Measurements from ENCODE around the gene RPL18. TPM values are rescaled to one million over a fixed set of nuclear protein-coding genes. Genes with fewer than 3 reads are reported as not detected.

Gene RPL18
- total RNA-seq, 1 donor from 2014 or later: 1,447 TPM

DNA sequence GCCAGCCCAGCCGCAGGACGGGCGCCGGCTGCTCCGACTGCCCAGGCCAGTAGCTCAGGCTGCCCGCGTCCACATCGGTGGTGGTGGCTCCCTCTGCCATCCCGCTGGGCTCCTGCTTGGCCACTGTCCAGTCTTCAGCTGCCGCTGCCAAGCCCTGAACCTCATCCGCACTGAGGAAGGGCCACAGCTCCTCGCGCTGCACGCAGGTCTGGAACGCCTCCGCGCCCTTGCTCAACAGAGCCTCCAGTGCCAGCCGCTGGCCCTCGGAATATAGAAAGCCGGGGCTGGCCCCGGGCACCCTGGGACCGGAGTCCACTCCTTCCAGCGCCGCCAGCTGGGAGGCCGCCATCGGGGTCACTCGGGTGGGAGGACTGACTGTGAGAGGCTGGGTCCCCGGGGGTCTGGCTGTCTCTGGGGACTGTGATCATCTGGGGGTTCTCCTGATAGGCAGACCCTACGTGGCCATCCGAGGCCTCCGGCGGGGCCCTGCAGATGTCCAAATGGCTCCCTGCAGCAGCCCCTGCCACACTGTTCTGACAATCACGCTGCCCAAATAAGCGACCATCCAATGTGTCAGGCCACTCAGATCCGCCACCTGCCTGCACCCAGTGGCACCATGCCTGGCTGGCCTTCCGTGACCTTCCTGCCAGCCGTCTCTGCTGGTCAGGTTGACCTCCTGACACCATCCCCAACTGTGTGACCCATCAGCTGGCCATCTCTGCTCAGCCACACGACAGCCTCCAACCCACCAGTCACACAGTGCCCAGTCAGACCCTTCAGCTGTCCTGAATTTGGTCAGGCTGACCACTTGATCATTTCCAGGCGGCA, 5.7 kb downstream of the RPL18 start:
- no peak for DNase-seq

DNA sequence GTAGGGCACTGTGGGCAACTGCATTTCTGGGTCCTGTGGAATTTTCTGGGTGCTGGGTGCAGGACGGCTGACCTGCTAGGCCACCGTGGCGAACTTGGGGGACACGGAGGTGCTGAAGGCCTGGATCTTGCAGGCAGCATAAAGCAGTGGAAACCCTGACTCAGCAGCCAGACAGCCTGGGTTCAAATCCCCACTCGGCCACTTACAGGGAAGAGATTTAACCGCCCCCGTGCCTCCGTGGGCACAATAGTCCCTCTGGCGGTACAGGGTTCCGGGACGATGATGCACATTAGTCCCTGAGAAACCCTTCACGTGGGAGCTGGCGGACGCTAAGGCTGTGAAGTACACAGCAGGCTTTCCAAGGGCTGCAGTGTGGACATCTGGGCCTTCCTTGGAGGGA, 7.1 kb downstream of the RPL18 start:
- no peak for DNase-seq

DNA sequence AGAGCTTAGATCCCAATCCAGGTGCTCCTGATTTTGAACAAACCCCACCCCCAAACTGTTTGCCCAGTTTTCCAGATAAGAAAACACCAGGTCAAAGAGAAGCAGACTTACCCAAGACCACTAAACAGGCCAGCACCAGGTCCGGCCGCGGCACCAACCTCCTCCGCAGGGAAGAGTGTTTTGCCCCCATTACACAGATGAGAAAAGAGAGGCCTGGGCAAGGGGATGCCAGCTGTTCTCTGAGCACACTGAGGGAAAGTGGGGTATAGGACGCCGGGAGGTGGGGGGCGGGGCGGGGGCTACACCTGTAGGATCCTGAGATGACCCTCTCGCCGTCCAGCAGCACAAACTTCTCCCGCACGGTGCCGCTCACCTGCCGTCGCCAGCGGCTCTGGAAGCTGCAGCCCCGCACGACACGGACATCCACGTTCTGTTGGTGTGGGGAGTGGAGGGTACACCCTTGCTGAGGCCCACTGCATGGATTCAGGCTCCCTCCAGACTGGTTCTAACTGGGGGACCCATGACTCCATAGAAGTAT, 9.3 kb downstream of the RPL18 start:
- DNase-seq: no peak

DNA sequence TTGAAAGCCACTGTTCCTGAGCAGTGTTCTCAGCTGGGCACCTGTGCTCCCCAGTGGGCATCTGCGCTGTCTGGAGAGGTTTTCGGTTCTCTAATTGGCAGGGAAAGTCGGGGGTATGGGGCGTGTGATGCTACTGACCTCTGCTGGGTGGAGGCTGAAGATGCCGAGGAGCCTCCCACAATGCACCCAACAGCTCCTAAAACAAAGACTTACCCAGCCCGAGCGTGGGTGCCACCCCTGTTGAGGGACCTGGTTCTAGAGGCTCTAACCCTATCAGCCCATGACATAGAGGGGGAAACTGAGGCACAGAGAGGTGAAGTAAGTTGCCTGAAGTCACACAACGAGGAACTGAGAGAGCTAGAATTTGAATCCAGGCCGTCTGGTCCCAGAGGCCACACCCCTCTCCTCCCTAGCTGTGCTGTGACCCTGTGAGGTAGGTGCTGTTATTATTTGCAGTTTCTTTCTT, 10.1 kb downstream of the RPL18 start:
- DNase-seq: no peak

DNA sequence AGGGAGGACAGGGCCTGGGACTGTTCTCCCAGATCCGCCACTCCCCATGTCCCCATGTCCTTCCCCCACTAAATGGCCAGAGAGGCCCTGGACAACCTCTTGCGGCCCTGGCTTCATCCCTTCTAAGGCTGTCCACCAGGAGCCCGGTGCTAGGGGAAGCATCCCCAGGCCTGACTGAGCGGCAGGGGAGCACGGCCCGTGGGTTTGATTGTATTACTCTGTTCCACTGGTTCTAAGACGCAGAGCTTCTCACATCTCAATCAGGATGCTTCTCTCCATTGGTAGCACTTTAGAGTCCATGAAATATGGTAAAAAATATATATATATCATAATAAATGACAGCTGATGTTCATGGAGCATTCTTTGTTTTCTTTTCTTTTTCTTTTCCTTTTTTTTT, 11.6 kb downstream of the RPL18 start:
- no peak for DNase-seq

DNA sequence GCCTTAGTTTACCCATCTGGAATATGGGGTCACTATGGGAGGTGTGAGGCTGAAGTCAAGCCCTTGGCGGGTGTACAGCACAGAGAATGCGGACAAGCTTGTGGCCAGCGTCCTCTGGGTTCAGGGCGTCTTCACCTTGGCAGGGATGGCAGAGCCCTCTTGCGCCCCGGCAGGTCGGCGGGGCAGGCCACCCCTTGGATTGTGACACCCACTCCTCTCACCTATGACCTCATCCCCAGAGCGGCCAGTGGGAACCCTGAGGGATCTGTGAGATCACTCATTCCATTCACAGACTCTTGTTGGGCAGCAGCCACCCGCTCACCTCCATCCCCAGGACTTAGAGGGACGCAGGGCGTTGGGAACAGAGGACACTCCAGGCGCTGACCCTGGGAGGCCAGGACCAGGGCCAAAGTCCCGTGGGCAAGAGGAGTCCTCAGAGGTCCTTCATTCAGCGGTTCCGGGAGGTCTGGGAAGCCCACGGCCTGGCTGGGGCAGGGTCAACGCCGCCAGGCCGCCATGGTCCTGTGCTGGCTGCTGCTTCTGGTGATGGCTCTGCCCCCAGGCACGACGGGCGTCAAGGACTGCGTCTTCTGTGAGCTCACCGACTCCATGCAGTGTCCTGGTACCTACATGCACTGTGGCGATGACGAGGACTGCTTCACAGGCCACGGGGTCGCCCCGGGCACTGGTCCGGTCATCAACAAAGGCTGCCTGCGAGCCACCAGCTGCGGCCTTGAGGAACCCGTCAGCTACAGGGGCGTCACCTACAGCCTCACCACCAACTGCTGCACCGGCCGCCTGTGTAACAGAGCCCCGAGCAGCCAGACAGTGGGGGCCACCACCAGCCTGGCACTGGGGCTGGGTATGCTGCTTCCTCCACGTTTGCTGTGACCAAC, 12.3 kb downstream of the RPL18 start, which contains the start of gene SPACA4:
SPACA4 (plus strand) TSS at position 280 of the 896 bp plus-strand sequence; CDS start at position 517, 237 bp downstream.
- DNase-seq: no peak

DNA sequence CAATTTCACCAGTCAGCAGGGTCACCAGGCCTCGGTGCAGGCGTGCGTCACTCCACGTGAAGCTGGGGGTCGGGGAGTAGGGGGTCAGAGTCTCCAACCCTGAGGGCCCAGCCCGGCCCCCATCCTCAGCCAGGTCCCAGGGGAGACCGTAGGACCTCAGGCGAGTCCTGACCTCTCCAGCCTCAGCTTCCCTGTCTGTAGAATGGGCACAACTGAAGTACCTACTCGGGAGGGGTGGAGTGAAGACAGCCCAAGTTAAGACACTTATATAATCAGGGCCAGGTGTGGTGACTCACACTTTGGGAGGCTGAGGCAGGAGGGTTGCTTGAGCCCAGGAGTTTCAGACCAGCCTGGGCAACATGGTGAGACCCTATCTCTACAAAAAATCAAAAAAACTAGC, 15.1 kb downstream of the RPL18 start:
- DNase-seq: no peak

DNA sequence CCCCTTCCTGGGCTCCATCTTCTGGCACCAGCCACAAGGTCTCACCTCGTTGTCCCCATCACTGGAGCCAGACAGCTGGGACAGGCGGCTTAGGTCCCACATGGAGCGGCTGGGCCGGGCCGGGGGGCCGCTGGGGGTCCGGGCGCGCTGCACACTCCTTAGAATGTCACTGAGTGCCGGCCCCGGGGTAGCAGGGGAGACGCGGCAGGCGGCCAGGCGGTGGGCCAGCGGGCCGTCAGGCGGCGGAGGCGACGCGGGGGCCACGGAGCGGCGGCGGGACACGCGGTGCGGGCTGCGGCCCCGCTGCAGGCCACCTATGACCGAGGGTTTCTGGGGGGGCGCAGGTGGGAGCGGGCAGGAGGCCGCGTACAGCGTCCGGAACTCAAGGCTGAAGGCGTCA, 15.5 kb downstream of the RPL18 start:
- DNase-seq: no peak

DNA sequence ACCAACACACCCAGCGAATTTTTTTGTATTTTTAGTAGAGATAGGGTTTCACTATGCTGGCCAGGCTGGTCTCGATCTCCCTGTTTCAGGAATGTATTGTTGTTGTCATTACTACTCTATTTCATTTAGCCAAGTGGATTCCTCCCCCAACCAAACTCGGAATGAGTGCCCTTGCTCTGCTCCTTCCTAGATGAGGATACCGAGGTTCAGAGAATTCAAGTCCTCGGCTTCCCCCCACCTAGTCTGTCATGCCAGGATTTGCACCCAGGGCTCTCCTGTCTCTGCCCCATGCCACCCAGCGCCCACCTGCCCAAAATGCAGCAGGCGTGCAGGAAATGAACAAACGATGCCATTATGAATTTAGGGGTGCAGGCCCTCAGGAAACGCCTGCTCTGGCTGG, 16.0 kb downstream of the RPL18 start:
- no peak for DNase-seq

DNA sequence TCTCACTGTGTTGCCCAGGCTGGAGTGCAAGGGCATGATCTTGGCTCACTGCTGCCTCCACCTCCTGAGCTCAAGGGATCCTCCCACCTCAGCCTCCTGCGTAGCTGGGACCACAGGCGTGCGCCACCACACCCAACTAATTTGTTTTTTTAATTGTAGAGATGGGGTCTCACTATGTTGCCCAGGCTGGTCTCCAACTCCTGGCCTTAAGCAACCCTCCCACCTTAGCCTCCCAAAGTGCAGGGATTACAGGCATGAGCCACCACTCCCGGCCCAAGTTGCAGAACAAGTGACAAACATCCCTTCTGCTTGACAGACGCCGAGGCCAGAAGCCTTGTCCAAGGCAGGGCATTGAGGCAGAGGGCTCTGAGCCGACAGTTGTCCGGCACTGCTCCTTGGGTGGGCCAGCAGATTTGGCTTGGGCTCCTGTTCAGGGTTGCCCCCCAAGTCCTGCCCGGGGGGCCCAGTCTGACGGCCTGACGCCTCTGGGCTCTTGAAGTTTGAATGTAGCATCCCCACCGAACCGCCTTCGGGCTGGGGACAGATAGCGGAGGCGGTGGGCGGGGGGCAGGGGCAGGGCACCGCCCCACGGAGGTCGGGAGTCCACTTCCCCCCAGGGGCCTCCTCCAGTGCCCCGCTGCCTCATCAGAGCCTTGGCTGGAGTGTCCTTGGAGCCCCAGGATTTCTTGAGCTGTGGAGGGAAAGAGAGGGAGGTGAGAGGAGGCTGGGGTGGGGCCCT, 18.1 kb downstream of the RPL18 start:
- no peak for DNase-seq

DNA sequence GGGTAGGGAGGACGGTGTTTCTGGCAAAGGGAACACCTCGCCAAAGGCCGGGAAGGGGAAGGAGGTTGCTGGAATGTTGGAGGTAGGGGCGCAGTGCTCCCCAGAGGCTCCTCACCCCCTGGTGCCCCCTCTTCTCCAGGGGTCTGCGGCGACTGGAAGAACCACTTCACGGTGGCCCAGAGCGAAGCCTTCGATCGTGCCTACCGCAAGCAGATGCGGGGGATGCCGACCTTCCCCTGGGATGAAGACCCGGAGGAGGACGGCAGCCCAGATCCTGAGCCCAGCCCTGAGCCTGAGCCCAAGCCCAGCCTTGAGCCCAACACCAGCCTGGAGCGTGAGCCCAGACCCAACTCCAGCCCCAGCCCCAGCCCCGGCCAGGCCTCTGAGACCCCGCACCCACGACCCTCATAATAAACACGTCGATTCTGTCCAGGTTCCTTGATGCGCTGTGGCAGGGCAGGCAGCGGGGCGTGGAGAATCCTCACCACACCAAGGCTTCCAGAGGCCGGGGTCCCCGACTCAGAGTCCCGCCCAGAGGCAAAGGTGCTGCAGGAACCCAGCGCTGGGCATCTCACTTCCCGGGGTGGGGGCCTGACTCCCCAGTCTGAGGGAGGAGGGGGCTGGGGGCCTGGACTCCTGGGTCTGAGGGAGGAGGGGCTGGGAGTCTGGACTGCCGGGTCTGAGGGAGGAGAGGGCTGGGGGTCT, 19.8 kb downstream of the RPL18 start:
- no peak for DNase-seq

DNA sequence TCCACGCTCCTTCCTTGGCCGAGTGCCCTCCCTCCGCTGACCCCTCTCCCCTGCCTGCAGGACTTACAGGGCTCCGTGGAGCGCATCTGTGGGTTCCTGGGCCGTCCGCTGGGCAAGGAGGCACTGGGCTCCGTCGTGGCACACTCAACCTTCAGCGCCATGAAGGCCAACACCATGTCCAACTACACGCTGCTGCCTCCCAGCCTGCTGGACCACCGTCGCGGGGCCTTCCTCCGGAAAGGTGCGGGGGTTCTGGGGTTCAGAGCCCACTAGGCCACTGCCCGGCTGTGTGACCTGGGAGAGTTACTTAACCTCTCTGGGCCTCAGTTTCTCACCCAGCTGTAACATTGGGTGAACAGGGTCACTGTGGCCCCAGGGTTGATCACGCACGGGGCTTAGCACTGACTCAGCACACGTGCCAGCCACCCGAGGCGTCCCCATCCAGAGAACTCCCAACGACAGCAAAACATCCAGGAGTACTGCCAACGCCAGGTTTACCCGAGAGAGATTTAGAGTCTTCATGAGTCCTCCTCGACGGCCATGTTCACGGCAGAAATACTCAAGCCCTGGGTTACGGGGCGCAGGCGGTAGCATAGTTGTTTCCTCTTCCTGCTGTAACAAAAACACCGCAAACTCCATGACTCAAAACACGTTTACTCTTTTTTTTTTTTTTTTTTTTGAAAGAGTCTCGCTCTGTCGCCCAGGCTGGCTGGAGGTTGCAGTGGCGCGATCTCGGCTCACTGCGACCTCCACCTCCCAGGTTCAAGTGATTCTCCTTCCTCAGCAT, 22.1 kb downstream of the RPL18 start:
- DNase-seq: no peak

DNA sequence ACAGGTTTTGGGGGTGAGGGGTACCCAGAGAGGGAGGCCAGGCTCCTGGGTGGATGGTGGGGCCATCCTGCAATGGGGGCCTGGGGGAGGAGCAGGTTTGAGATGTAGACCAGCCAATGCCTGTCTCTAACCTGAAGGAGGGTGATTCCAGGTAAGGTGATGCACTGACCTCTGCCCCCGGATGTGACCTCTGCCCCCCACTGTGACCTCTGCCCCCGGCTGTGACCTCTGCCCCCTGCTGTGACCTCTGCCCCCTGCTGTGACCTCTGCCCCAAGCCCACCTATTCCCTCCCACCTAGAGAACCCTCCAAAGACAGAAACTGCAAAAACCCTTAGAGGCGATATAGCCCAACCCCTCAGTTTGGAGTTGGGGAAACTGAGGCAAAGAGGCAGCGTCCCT, 22.7 kb downstream of the RPL18 start:
- DNase-seq: no peak

DNA sequence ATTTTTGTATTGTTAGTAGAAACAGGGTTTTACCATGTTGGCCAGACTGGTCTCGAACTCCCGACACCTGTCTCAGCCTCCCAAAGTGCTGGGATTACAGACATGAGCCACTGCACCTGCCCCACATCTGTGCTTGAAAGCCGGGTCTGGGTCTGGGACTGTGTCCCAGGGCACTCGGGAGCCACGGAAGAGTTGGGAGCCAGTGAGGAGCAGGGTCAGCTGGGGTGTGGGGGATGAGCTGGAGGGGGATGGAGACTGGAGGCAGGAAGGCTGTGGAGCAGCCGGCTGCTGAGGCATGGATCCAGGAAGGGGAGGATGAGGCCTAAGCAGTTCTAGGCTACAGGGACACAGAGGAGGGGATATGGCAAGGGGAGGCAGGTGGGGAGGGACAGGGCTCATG, 23.1 kb downstream of the RPL18 start:
- no peak for DNase-seq

DNA sequence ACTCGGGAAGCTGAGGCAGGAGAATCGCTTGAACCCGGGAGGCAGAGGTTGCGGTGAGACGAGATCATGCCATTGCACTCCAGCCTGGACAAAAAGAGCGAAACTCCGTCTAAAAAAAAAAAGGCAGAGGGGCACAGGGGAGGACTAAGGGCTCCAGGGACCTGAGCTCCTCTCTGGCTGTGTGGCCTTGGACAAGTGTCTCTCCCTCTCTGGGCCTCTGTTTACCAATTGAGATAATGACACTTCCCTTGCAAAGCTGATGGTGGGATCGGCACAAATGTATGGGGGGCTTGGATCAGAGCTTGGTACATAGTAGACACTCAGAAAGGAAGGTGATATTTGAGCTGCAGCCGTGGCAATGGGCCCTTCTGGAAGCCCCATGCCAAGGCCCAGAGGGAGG, 23.8 kb downstream of the RPL18 start:
- DNase-seq: no peak

DNA sequence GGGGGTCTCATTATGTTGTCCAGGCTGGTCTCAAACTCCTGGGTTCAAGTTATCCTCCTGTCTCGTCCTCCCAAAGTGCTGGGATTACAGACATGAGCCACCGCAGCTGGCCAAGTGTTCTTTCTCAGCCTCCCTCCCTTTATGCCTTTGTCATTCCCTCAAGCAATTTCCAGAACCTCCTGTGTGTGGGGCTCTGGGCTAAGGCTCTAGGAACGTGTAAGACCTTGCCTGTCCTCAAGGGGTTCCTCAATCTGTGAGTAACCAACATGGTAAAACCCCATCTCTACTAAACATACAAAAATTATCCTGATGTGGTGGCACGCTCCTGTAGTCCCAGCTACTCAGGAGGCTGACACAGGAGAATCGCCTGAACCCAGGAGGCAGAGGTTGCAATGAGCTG, 28.0 kb downstream of the RPL18 start:
- no peak for DNase-seq

DNA sequence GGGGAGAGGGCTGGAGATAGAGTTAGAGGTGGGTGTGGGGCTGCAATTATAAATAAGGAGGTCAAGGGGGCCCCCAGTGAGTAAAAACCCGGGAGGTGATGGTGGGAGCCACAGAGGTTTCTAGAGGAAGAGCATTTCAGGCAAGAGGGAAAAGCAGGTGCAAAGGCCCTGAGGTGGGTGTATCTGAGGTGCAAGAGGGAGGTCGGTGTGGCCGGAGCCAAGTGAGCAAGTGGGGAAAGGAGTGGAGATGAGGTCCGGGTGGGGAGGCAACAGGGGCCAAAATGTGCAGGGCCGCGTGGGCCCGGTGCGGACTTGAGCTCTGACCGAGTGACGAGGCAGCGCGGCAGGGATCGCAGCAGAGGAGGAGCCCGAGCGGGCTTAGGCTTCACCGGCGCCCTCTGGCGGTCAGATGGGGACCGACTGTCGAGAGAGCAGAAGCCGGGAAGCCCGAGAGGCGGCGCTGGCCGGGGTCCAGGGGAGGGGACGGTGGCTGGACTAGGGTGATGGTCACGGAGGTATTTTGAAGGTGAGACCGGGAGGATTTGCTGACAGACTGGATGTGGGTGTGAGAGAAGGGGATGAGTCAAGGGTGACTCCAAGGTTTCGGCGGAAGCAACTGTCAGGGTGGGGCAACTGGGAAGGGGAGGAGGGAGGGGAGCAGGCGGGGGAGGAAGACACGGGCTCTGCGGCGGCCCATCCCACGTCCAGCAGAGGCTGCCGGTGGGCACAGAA, 30.1 kb downstream of the RPL18 start:
- peak; percentile 77 for DNase-seq

DNA sequence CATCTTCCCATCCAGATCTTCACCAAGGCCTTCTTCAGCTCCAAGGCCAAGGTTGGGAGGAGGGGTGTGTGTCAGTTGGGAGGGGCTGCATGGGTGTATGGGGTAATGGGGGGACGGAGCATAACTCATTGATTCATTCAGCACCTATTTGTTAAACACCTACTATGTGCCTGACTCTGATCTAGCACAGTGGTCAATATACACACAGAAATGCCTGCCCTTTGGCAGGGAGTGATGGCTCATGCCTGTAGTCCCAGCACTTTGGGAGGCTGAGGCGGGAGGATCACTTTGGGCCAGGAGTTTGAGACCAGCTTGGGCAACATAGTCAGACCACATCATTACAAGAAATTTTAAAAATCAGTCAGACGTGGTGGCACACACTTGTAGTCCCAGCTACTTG, 31.6 kb downstream of the RPL18 start:
- no peak for DNase-seq

DNA sequence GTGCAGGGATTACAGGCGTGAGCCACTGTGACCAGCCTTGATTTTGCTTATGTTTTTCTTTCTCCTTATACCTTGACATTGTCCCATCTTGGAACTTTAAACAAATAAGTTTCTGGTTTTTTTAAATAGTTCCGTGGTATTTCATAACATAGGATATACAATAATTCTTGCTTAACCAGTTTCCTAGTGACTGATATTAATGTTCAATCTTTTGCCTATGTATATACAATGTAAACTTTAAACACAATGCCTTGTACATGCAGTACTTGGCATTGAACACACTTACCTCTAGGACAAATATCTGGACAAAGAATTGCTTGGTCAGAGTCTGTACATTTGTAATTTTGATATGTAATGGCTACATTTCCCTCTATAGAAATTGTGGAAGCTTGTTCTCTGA, 36.8 kb downstream of the RPL18 start:
- DNase-seq: no peak

DNA sequence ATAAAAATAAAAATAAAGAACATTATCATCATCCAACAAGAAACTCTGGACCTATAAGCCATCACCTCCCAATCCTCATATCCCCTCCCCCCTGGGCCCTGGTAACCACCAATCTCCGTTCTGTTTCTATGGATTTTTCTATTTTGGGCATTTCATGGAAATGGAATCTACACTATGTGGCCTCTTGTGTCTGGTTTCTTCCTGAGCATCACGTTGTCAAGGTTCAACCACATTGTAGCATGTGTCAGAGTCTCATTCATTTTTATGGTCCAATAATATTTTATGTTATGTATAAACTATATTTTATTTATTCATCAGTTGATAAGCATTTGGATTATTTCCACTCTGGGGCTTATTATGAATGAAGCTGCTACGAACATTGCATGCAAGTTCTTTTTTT, 40.1 kb downstream of the RPL18 start:
- no peak for DNase-seq
